Adrenal gland (tissue), 19 donors: Measurements from ENCODE around the gene AHR. TPM values are rescaled to one million over a fixed set of nuclear protein-coding genes. Genes with fewer than 3 reads are reported as not detected.

ENCODE experiments used
- DNase-seq, 7 donors: peaks; one replicate each; pipeline ENCODE4 v3.0.0-alpha.2; 2019 to 2020
- H3K27ac ChIP-seq, 5 donors: fragments of 200-600 bp; sonication (generic) in 4 of 5; 1 replicate in 3 of 5; 2 replicates in 2 of 5; pipeline versions ENCODE4 v1.5.1 to v1.8.0; 2016 to 2020; ENCODE audit warnings: mild to moderate bottlenecking in 1 of 5
- H3K27me3 ChIP-seq: fragments of 200-600 bp; 2 replicates; pipeline ENCODE4 v1.8.0; 2021
- H3K36me3 ChIP-seq, 2 donors: fragments of 200-600 bp; replicated peaks in 1 of 2; 1 replicate in 1 of 2; 2 replicates in 1 of 2; pipeline versions ENCODE4 v1.5.1 to v1.8.0; 2018 to 2022
- H3K4me1 ChIP-seq, 2 donors: fragments of 200-600 bp; replicated peaks in 1 of 2; 1 replicate in 1 of 2; 2 replicates in 1 of 2; pipeline versions ENCODE4 v1.5.1 to v1.8.0; 2018 to 2021
- H3K4me3 ChIP-seq, 4 donors: fragments of 200-600 bp; sonication (generic) in 3 of 4; one replicate each; pipeline ENCODE4 v1.5.1; 2016 to 2018
- H3K9me3 ChIP-seq, 3 donors: fragments of 200-600 bp; sonication (generic) in 1 of 3; replicated peaks in 1 of 3; 1 replicate in 2 of 3; 2 replicates in 1 of 3; pipeline versions ENCODE4 v1.5.1 to v1.8.0; 2016 to 2021
- POLR2A ChIP-seq, 2 donors: fragments of 450-650 bp; IDR thresholded peaks; one replicate each; pipeline ENCODE4 v1.6.1; 2017; ENCODE audit warnings: antibody characterized with exemption in 2 of 2, mild to moderate bottlenecking in 2 of 2, moderate library complexity in 1 of 2
- WGBS, 4 donors: extraction: QIAGEN DNeasy Blood & Tissue Kit in 2 of 4; methylation state at CpG; one replicate each; pipeline versions ENCODE4 v1.1.5 to v1.1.7; 2013 to 2017; 5-methylcytosine and 5-hydroxymethylcytosine counted together
- intact Hi-C, 2 donors: fragments of 100-400 bp; cut with DNase I; formaldehyde crosslinking; loops; one replicate each; pipeline versions ENCODE4 v1.14.1 to v1.15.0; 2022 to 2023
- long read RNA-seq, 10 donors: library from polyadenylated mRNA in 3 of 10; unstranded in 2 of 10; stranded (forward) in 1 of 10; transcript quantifications; one replicate each; pipeline ENCODE4 v2.0.0 and lab custom pipeline, GENCODE V29; 2021 to 2026
- polyA plus RNA-seq, 3 donors: library from polyadenylated mRNA; stranded (reverse); fragments of 200-250 nt in 2 of 3; fragments of 350-450 nt in 1 of 3; fragmentation: Illumina TruSeq in 1 of 3; extraction: RNeasy Lipid Tissue Mini Kit (QIAGEN cat#74804) in 1 of 3; gene quantifications; one replicate each; pipeline ENCODE4 v1.2.3, GENCODE V29; 2013 to 2014
- total RNA-seq, 9 donors: library from RNA; depleted of rRNA in 4 of 9; stranded (reverse); fragments of >200 nt in 4 of 9; fragments of 120-200 nt in 1 of 9; fragmentation: NEBNext Ultra II Directional in 1 of 9; extraction: Animal tissue kit (Norgen Biotek cat#: 25700) in 1 of 9; gene quantifications; one replicate each; pipeline versions ENCODE4 v1.1.0 to v1.2.4, GENCODE V29; 2013 to 2023
- TF ChIP-seq, protein P1 (sequence below), 6 experiments: fragments of 450-650 bp in 4 of 6; fragments of 200-600 bp in 2 of 6; sonication (generic) in 1 of 6; IDR thresholded peaks; 1 replicate in 5 of 6; 2 replicates in 1 of 6; pipeline versions ENCODE4 v1.5.1 to v1.8.0; 2016 to 2021; ENCODE audit warnings: antibody characterized with exemption in 6 of 6, mild to moderate bottlenecking in 2 of 6, moderate library complexity in 1 of 6
- donor health status: healthy with polysubstance abuse.
- donor health status: Bipolar disorder and iron deficiency.
- donor health status: DM: yes; HTN: yes; CAD: no.
- donor health status: DM: no; HTN: no; CAD: no.
- donor health status: DM: no; HTN: no; CAD: no.
- donor health status: DM: yes; HTN: yes; CAD: no.

AHR gene
- total RNA-seq (100 to 1,000 TPM in 5 of 9 donors, 10 to 100 TPM in 4; 32.3 to 161 (median 101) TPM), polyA plus RNA-seq (10 to 100 TPM in 2 of 3 donors, 1 to 10 TPM in 1; 7.8 to 17.2 (median 12.2) TPM)
- long read RNA-seq, donor 1 = 0 reads
- long read RNA-seq, donor 2 = 0 reads
- long read RNA-seq, donor 3, full-length matches to known transcripts = 1 of 1 reads
- long read RNA-seq, donor 3, partial matches to known transcripts = 0 of 1 reads
- long read RNA-seq, donor 3, other reads (novel, unspliced or antisense) = 0 of 1 reads
- long read RNA-seq, donor 4, full-length matches to known transcripts = 1 of 6 reads
- long read RNA-seq, donor 4, partial matches to known transcripts = 4 of 6 reads
- long read RNA-seq, donor 4, other reads (novel, unspliced or antisense) = 1 of 6 reads
- long read RNA-seq, donor 5, full-length matches to known transcripts = 6 of 22 reads
- long read RNA-seq, donor 5, partial matches to known transcripts = 4 of 22 reads
- long read RNA-seq, donor 5, other reads (novel, unspliced or antisense) = 12 of 22 reads
- long read RNA-seq, donor 6, full-length matches to known transcripts = 1 of 5 reads
- long read RNA-seq, donor 6, partial matches to known transcripts = 3 of 5 reads
- long read RNA-seq, donor 6, other reads (novel, unspliced or antisense) = 1 of 5 reads
- long read RNA-seq, donor 7 = 0 reads
- long read RNA-seq, donor 8 = 0 reads
- long read RNA-seq, donor 9 = 0 reads
- long read RNA-seq, donor 10 = 0 reads

DNA sequence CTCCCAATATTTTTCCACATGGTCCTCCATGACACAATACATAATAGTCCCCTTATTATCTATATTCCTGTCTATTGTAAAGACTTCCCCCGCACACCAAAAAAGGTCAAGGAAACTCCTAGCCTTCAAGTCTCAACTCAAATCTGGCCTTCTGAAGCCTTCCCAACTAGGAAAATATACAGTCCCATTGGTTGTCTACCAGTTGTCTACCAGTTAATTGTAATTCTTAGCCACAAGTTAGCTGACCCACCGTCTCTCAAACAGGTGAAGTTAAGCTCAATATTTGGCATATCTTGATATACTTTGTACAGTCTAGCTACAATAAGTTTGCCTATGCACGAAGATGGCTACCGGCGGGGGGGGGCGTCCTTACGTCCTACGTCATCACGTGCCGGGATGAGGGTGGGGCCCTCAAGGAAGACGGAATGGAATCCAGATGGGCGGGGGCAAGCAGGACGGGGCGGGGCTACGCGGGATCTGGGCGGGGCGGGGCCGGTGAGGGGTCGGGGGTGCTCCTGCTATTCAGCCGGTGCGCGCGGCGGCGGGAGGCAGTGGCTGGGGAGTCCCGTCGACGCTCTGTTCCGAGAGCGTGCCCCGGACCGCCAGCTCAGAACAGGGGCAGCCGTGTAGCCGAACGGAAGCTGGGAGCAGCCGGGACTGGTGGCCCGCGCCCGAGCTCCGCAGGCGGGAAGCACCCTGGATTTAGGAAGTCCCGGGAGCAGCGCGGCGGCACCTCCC is at the start of gene AHR:
Gene AHR (plus strand): TSS at position 551 of the 738 bp plus-strand sequence. CDS start 613 bp downstream, outside the sequence.
- peak; percentile 91 to 97 (median 96) for DNase-seq
- H3K27ac ChIP-seq = peak within 1 kb of the TSS; percentile 35 to 95 (median 92)
- H3K9me3 ChIP-seq = no peaks in the 10 kb centered on the region
- intact Hi-C loops = loop anchor here in 1 of 2 donors (5.0 to 10.0 kb wide), 2 partner anchors 116 to 313 kb away; no protein-coding TSS in a partner anchor
- no peaks in the 10 kb centered on the region for H3K36me3 ChIP-seq
- H3K27me3 ChIP-seq = no peaks in the 10 kb centered on the region
- TF ChIP-seq, protein P1, sequence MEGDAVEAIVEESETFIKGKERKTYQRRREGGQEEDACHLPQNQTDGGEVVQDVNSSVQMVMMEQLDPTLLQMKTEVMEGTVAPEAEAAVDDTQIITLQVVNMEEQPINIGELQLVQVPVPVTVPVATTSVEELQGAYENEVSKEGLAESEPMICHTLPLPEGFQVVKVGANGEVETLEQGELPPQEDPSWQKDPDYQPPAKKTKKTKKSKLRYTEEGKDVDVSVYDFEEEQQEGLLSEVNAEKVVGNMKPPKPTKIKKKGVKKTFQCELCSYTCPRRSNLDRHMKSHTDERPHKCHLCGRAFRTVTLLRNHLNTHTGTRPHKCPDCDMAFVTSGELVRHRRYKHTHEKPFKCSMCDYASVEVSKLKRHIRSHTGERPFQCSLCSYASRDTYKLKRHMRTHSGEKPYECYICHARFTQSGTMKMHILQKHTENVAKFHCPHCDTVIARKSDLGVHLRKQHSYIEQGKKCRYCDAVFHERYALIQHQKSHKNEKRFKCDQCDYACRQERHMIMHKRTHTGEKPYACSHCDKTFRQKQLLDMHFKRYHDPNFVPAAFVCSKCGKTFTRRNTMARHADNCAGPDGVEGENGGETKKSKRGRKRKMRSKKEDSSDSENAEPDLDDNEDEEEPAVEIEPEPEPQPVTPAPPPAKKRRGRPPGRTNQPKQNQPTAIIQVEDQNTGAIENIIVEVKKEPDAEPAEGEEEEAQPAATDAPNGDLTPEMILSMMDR (IDR thresholded peaks at IDR 0.05) = peak in 1 of 6 experiments; percentile 6
- peak; percentile 88 to 95 for TF ChIP-seq POLR2A (IDR thresholded peaks at IDR 0.05)
- WGBS, 4 donors = 3 to 68% (median 6%) methylated on average over 2 to 46 of the region's 46 CpGs
- H3K4me1 ChIP-seq = peaks cover 5 to 31% of the 10 kb centered on the region in 2 donors
- peak within 1 kb of the TSS; percentile 72 to 99 (median 90) for H3K4me3 ChIP-seq

DNA sequence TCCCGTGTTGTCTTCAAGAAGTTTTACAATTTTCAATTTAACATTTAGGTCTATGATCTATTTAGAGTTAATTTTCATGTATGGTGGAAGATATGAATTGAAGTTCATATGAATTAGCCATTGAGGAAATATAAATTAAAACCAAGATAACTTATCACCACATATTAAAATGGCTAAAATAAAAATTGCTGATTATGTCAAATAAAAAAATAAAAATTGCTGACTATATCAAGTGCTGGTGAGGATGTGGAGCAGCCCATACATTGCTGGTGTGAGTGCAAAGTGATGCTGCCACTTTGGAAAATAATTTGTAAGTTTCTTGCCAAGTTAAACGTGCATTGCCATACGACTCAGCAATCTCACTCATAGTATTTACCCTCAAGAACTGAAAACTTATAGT is 44.6 kb upstream of the AHR start:
- H3K9me3 ChIP-seq = no peaks in the 10 kb centered on the region
- no peak overlapping the region for H3K27ac ChIP-seq
- no peaks in the 10 kb centered on the region for H3K27me3 ChIP-seq
- 89 to 91% (median 91%) methylated on average over 3 of the region's 3 CpGs for WGBS, 4 donors
- no peaks in the 10 kb centered on the region for H3K4me1 ChIP-seq
- H3K4me3 ChIP-seq = no peak overlapping the region
- no peak for DNase-seq
- intact Hi-C loops = no loop called here
- no peaks in the 10 kb centered on the region for H3K36me3 ChIP-seq
- TF ChIP-seq, protein P1 (IDR thresholded peaks at IDR 0.05) = no peak
- no peak for TF ChIP-seq POLR2A (IDR thresholded peaks at IDR 0.05)

DNA sequence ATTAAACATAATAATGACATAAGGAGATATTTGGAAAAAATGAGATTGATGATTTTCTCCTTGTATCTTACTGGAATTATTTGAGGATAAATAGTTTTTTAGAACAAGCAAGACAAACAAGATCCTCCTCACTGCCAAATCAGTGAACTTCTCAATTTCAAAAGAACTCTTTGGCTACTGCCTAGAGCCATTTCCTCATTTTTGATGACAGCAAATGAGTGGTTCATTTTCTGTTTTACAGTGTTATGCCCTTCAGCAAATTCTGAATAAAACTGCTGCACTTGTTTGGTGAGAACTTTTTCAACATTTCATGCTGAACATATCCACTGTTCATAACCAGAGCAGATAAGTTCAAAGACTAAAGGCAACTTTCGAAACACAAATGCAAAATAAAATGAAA is 42.5 kb upstream of the AHR start:
- intact Hi-C loops = no loop called here
- Histone ChIP-seq H3K27ac (no peak overlapping the region), H3K4me3 (no peak overlapping the region), H3K9me3 (no peaks in the 10 kb centered on the region), H3K4me1 (no peaks in the 10 kb centered on the region), H3K27me3 (no peaks in the 10 kb centered on the region), H3K36me3 (no peaks in the 10 kb centered on the region)
- TF ChIP-seq, protein P1 (IDR thresholded peaks at IDR 0.05) = no peak
- no peak for TF ChIP-seq POLR2A (IDR thresholded peaks at IDR 0.05)
- no peak for DNase-seq
- WGBS, 4 donors = 84 to 94% (median 89%) methylated on average over 1 of the region's 1 CpG

DNA sequence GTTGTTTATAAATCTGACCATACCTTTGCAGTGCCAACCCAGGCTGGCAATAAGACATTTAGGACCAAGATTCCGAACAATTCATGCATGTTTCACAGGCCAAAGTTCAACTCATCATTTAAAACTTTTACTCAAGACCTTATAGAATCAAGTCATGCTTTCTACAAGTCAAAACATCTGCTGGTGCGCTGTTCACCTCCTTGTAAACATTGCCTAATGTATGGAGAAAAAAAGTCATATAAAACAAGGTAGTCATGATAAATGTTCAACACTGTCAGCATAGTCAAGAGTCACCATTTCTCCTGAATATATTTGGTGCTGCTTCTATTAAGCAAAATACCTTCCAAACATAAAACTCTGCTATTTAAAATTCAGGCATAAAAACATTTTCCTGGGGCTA is 42.1 kb upstream of the AHR start:
- WGBS, 4 donors = 50 to 93% (median 69%) methylated on average over 2 of the region's 2 CpGs
- DNase-seq = no peak
- no peak overlapping the region for H3K27ac ChIP-seq
- no peak overlapping the region for H3K4me3 ChIP-seq
- H3K9me3 ChIP-seq = no peaks in the 10 kb centered on the region
- H3K27me3 ChIP-seq = no peaks in the 10 kb centered on the region
- intact Hi-C loops = no loop called here
- no peaks in the 10 kb centered on the region for H3K36me3 ChIP-seq
- no peak for TF ChIP-seq POLR2A (IDR thresholded peaks at IDR 0.05)
- TF ChIP-seq, protein P1 (IDR thresholded peaks at IDR 0.05) = no peak
- no peaks in the 10 kb centered on the region for H3K4me1 ChIP-seq
